Neural crest cell (in vitro differentiated cells): ENCODE results near the gene RPA3. TPM values are rescaled to one million over a fixed set of nuclear protein-coding genes. Genes with fewer than 3 reads are reported as not detected.

ENCODE experiments used
- DNase-seq: peaks from one replicate; pipeline ENCODE4 v3.0.0; 2021; ENCODE audit warnings: low read depth, mixed read lengths, low spot score
- H3K27ac Mint-ChIP-seq: one replicate; pipeline ENCODE4 v1.8.0; 2021; ENCODE audit warnings: mild to moderate bottlenecking, mixed read lengths; ENCODE audit not compliant: unreplicated experiment
- H3K27me3 Mint-ChIP-seq: 2 replicates; pipeline ENCODE4 v1.8.0; 2021; ENCODE audit warnings: low read depth, mild to moderate bottlenecking, mixed read lengths
- H3K36me3 Mint-ChIP-seq: 2 replicates; pipeline ENCODE4 v1.8.0; 2021; ENCODE audit warnings: low read depth, mild to moderate bottlenecking, mixed read lengths
- H3K4me1 Mint-ChIP-seq: 2 replicates; pipeline ENCODE4 v1.8.0; 2021; ENCODE audit warnings: mixed read lengths
- H3K4me3 Mint-ChIP-seq: one replicate; pipeline ENCODE4 v1.8.0; 2021; ENCODE audit warnings: mild to moderate bottlenecking, mixed read lengths
- H3K9me3 Mint-ChIP-seq: 2 replicates; pipeline ENCODE4 v1.8.0; 2021; ENCODE audit warnings: mixed read lengths
- long read RNA-seq: library from polyadenylated mRNA; unstranded; transcript quantifications from one replicate; pipeline ENCODE4 v2.0.0, GENCODE V29; 2020
- total RNA-seq: library from RNA; stranded (reverse); gene quantifications from 2 replicates; pipeline ENCODE4 v1.2.1, GENCODE V29; 2021
- TF ChIP-seq, protein P1 (sequence below): fragments of 200-600 bp; sonication (generic); conservative IDR thresholded peaks from 2 replicates; pipeline ENCODE4 v1.5.0; 2021; ENCODE audit warnings: antibody characterized with exemption, mild to moderate bottlenecking

RPA3 gene
- 70.8 and 78.8 TPM in 2 replicates for total RNA-seq
- long read RNA-seq, partial matches to known transcripts: 60 of 62 reads
- long read RNA-seq, other reads (novel, unspliced or antisense): 1 of 62 reads

DNA sequence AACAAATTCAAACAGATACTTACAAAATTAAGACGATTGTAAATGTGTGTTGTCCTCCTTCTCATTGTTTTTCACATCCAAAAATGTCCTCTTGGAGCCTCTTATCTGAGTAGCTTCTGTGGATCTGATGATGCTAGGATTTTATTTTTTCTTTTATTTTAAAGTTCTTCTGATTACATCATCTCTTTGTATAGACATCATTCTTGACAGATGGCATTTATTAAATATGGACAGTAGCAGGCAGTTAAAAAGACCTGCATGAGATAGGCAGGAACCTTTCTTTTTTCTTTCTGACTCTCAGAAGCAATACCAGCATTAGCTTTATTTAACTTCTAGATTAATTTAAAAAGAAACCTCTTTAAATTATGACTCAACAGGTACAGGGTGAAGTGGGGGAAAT lies at the start of gene RPA3:
Gene RPA3, minus strand, starts transcription at position 116 of the 400 bp plus-strand sequence. CDS start 78,189 bp downstream, outside the sequence.
- Mint-ChIP-seq H3K27me3 (no peaks in the 10 kb centered on the region), H3K4me3 (no peak within 1 kb of the TSS), H3K9me3 (peaks cover 2% of the 10 kb centered on the region), H3K4me1 (no peaks in the 10 kb centered on the region), H3K27ac (no peak within 1 kb of the TSS), H3K36me3 (peaks cover 2% of the 10 kb centered on the region)
- TF ChIP-seq, protein P1, sequence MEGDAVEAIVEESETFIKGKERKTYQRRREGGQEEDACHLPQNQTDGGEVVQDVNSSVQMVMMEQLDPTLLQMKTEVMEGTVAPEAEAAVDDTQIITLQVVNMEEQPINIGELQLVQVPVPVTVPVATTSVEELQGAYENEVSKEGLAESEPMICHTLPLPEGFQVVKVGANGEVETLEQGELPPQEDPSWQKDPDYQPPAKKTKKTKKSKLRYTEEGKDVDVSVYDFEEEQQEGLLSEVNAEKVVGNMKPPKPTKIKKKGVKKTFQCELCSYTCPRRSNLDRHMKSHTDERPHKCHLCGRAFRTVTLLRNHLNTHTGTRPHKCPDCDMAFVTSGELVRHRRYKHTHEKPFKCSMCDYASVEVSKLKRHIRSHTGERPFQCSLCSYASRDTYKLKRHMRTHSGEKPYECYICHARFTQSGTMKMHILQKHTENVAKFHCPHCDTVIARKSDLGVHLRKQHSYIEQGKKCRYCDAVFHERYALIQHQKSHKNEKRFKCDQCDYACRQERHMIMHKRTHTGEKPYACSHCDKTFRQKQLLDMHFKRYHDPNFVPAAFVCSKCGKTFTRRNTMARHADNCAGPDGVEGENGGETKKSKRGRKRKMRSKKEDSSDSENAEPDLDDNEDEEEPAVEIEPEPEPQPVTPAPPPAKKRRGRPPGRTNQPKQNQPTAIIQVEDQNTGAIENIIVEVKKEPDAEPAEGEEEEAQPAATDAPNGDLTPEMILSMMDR: no peak
- DNase-seq: no peak

DNA sequence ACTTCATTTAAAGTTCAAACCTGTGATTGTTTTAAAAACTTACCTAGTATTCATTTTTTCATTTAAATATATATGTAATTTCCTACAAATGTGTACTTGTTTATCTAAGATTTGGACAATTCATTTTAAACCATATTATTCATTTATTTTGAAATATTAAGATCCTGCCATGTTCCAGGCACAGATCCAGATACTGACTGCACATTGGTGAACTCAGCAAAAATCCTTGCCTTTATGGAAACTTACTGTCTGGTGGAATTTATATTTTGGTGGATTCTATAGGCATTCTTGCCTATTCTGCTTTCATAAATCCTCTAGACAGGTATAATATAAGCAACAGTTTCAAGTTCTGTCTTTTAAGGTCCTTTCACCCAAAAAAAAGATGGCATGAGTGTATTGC lies 48.3 kb upstream of the RPA3 start:
- H3K4me1 Mint-ChIP-seq: peaks cover 5% of the 10 kb centered on the region
- TF ChIP-seq, protein P1: no peak
- DNase-seq: no peak
- no peaks in the 10 kb centered on the region for H3K27me3 Mint-ChIP-seq
- no peak overlapping the region for H3K27ac Mint-ChIP-seq
- H3K36me3 Mint-ChIP-seq: no peaks in the 10 kb centered on the region
- no peak overlapping the region for H3K4me3 Mint-ChIP-seq
- no peaks in the 10 kb centered on the region for H3K9me3 Mint-ChIP-seq

DNA sequence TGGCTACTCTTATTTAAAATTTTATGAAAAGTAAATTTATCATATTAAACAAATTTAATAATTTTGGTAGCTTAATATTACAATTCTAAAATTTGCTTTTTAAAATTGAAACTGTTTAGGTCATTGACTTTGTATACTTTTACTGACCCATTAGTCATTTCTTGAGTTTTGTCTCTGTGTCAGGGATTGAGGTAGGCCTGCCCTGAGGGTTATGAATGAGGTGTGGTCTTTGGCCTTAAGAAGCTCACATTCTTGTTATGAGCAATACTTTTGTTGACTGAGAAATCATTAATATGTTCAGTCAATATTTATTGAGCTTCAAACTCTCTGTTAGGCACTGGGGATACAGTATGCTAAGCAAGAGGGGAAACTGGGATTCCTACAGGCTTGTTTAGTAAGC lies 47.0 kb upstream of the RPA3 start:
- peaks cover 5% of the 10 kb centered on the region for H3K4me1 Mint-ChIP-seq
- H3K36me3 Mint-ChIP-seq: no peaks in the 10 kb centered on the region
- TF ChIP-seq, protein P1: no peak

GRCh38 chr7:7764520-7765396 lies 46.4 kb upstream of the RPA3 start:
- no peaks in the 10 kb centered on the region for H3K9me3 Mint-ChIP-seq
- no peak for DNase-seq
- no peaks in the 10 kb centered on the region for H3K36me3 Mint-ChIP-seq
- no peak overlapping the region for H3K4me3 Mint-ChIP-seq
- no peaks in the 10 kb centered on the region for H3K27me3 Mint-ChIP-seq
- peaks cover 5% of the 10 kb centered on the region for H3K4me1 Mint-ChIP-seq
- no peak overlapping the region for H3K27ac Mint-ChIP-seq
- TF ChIP-seq, protein P1: no peak

More for the DNA sequence above, 47.0 kb upstream of the RPA3 start:
- no peak for DNase-seq
- Mint-ChIP-seq H3K27ac (no peak overlapping the region), H3K27me3 (no peaks in the 10 kb centered on the region), H3K9me3 (no peaks in the 10 kb centered on the region), H3K4me3 (no peak overlapping the region)

GRCh38 chr7:7761974-7762779 lies 43.8 kb upstream of the RPA3 start:
- Mint-ChIP-seq H3K36me3 (no peaks in the 10 kb centered on the region), H3K9me3 (no peaks in the 10 kb centered on the region), H3K27ac (no peak overlapping the region), H3K27me3 (no peaks in the 10 kb centered on the region), H3K4me1 (no peaks in the 10 kb centered on the region), H3K4me3 (no peak overlapping the region)
- no peak for DNase-seq
- TF ChIP-seq, protein P1: no peak
